GM18517 (cell line): ENCODE data around the gene PIP4P1.
A peak's percentile ranks its signal among the peaks of the same experiment; 100 is the strongest.
"Not testable (repeated sequence)": the region's sequence is repeated elsewhere in the genome, so short reads cannot be mapped to it uniquely, and the experiment has no call there.

Experiments
- ATAC-seq: cut with Tn5 transposase; IDR thresholded peaks from one replicate; pipeline ENCODE4 v1.9.1; 2021; ENCODE audit warnings: mild to moderate bottlenecking, moderate library complexity; ENCODE audit not compliant: unreplicated experiment

The PIP4P1 gene

DNA sequence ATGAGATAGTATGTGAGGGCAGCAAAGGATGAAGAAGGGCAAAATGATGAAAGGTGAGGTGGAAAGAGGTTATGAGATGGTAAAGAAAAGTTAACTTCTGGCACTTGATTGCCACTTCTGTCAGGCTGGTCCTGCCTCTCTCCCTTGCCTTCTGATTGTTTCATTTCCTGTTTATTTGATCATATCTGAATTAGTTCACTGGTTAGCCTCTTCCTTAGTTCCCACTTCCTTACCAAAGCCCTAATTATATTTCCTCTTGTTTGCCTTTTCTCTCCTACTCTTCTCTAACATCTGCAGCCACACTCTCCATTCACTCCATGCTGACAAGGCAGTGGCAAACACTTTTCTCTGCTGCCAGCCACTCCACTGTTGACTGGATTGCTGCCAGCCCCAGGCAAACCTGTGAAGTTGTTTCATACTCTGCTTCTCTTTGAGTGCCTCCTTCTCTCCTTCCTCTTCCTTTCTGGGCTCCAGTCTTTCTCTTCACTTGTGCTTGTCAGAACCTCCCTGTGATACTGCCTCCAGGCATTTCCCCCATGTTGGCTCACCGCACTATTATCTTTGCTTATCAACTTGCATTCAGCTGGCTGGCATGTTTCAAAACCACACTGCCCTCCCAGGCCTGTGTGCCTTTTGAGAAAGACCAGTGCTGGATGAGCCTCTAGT lies 16.1 kb upstream of the PIP4P1 start:
- no peak for ATAC-seq

DNA sequence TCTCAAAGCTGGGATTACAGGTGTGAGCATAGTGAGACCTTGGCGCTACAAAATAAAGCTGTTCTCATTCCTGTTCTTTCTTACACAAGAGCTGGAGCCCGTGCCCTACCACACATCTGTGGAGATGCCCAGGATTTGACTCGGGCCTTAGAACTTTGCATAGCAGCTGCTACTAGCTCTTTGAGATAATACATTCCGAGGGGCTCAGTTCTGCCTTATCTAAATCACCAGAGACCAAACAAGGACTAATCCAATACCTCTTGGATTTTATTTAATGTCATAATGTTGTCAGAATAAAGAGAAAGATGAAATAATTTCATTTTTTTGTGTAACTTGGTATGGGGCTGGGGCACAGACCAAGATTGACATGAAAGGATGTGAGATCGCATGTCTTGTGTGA lies 15.5 kb upstream of the PIP4P1 start:
- no peak for ATAC-seq

DNA sequence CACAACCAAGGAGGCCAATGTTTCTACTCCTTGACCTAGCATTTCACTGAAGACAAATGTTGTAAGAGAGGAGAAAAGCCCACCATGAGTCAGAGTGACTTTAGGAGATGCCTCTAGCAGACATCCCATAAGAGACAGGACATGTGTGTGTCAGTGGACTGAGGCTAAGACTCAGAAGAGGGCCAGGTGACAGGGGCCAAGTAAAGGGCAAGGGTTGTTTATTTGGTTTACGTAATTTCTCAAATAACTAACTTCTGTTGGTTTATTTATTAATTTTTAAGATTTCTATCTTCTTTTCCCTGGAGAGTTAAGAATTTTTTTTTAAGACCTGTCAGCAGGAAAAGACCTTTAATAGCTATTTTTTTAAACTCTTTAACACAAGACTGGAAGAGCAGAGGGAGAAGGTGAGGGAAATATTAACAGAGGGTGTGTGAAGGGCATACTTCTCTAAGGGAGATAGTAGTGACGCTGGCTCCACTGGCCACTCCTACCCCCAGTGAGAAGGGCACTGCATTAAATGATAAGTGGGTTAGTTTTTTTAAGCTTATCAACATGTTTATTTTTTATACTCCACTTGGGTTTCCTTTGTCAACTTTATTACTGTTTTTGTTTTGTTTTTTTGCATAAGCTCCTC lies 11.4 kb upstream of the PIP4P1 start:
- ATAC-seq: no peak

GRCh38 chr14:20470603-20470901 lies 9.3 kb upstream of the PIP4P1 start:
- no peak for ATAC-seq

GRCh38 chr14:20469890-20470602 lies 8.8 kb upstream of the PIP4P1 start:
- peak; percentile 40 for ATAC-seq

DNA sequence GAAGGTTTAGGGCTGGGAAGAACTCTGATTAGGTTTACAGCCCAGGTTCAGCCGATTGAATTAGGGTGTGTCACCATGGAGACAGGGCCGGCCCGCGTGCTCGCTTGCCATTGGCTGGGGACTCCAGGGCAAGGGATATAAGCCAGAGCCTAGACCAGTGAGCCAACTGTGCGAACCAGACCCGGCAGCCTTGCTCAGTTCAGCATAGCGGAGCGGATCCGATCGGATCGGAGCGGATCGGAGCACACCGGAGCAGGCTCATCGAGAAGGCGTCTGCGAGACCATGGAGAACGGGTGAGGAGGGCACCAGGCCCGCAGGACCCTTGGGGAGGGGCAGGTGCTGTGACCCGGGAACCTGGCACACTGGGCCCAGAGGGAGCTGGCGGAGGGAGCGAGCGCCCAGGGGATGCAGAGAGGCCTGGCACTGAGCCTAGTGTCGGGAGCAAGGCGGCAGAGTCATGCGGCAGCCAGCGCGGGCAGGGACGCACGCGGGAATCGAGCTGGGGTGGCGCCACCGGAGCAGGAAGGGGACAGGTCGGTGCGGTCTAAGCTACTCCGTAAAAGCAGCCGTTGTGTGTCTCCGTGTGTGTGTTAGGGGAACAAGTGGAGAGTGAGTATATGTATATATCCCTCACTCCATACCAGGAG lies 8.1 kb upstream of the PIP4P1 start, which contains the start of gene PNP:
TSS of gene PNP (plus strand) at position 165 of the 648 bp plus-strand sequence. CDS start at position 284, 119 bp downstream.
- peak; percentile 93 for ATAC-seq

DNA sequence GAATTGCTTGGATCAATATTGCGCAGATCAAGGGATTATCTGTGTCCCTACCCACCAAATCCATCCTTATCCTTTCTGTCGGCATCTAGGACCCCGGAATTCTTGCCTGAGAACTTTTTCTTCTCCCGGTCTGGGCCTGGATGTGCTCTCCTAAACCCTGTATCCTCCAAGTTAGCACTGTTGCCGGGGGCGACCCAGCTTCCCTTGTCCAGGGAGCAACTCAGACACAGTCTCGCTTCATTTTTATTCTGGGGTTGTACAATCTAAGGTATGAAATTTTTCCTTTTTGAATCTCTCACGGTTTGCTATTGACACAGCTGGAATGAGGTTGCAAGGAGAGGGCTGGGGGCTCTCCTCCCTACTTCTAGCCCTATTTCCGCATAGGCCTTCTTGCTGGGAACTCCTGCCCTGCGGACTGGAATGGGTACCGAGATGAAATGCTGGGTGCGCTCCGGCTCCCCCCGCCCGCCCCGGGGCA lies 7.6 kb upstream of the PIP4P1 start:
- ATAC-seq: no peak

- ATAC-seq: no peak
Observed at GRCh38 chr14:20460458-20461224, 593 bp downstream of the PIP4P1 start.

- ATAC-seq: no peak
Observed at GRCh38 chr14:20458031-20458789, 3.0 kb downstream of the PIP4P1 start.

DNA sequence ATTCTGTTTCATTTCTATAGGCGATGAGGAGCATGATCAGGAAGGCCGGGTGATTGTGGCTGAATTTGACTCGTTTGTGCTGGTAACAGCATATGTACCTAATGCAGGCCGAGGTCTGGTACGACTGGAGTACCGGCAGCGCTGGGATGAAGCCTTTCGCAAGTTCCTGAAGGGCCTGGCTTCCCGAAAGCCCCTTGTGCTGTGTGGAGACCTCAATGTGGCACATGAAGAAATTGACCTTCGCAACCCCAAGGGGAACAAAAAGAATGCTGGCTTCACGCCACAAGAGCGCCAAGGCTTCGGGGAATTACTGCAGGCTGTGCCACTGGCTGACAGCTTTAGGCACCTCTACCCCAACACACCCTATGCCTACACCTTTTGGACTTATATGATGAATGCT lies 4.3 kb downstream of the PIP4P1 start:
- no peak for ATAC-seq

DNA sequence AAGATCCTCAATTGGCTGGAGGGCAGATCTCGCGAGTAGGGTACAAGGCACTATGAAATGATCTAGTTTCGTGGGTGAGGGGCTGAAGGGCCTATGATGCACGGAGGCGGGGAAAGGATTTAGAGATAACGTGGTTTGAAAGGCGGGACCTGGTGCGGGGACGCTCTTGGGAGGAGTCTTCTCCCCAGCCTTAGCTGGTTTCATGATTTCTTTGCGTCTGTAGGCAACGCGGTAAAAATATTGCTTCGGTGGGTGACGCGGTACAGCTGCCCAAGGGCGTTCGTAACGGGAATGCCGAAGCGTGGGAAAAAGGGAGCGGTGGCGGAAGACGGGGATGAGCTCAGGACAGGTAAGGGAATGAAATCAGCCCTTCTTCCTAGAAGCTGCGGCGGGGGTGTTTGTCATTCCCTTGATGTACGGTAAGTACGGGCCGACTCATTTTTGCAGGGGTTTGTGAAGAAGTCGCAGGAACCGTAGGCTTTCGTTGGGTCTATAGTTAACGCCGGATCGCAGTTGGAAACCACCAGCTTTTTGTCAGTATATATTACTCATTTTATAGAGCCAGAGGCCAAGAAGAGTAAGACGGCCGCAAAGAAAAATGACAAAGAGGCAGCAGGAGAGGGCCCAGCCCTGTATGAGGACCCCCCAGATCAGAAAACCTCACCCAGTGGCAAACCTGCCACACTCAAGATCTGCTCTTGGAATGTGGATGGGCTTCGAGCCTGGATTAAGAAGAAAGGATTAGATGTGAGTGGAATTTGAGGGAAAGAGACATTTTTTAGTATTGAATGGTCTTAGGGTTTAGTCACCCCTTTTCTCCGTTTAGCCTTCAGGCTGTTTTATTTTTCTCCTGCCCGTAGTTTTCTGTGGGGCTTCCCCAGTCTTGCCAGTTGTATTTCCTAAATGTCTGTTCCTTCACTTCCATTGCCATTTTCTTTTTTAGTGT lies 5.6 kb downstream of the PIP4P1 start:
- peak; percentile 49 for ATAC-seq

DNA sequence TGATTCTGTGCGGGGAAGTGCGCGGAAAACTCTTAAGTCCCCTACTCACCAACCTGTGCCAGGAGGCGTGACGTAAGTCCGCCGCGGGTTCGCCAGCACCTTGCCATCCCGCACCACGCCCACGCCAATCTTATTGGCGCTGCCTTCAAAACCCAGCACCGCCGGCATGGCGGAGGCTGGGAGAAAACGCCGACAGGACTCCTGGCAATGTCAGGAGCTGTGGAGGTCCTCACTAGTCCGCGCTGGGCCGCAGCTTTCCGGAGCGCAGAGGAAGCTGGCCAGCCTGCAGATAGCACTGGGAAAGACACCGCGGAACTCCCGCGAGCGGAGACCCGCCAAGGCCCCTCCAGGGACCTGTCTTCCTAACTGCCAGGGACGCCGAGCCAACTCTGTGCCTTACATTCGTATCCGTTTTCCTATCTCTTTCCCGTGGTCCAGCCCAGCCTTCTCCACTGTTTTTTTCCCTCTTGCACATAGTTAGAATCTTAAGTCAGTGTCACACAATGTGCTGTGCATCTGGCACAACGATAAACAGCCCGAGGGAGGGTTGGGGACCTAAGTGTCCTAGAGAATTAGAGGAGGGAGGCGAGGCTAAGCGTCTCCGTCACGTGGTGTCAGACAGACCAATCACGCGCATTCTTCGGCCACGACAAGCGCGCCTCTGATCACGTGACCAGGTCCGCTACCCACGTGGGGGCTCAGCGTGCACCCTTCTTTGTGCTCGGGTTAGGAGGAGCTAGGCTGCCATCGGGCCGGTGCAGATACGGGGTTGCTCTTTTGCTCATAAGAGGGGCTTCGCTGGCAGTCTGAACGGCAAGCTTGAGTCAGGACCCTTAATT lies 6.5 kb downstream of the PIP4P1 start, which contains the start of the genes APEX1 and OSGEP:
TSS of gene APEX1 (plus strand) at position 711 of the 839 bp plus-strand sequence. CDS start 420 bp downstream, outside the sequence.
TSS of gene OSGEP (minus strand) at position 297 of the 839 bp plus-strand sequence. CDS start at position 168, 129 bp downstream.
- ATAC-seq: peak; percentile 81

- not testable (repeated sequence) for ATAC-seq
Observed at GRCh38 chr14:20452831-20453230, 8.4 kb downstream of the PIP4P1 start.

DNA sequence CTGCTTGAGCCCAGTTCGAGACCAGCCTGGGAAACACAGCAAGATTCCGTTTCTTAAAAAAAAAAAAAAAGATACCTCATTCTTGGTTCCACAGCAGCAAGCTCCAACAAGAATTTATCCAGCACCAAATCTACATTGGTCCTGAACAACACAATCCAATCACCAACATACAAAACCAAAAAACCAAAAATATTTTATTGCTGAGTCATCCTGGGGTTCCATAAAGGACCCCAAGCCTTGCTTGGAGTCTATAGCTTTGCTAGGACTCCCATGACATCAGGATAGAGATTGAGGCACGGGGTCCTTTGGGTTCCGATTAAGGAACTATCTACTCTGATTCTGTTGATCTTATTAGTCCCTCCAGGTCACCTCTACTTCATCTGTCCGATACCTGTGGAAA lies 14.3 kb downstream of the PIP4P1 start:
- no peak for ATAC-seq

GRCh38 chr14:20443650-20444049 lies 17.6 kb downstream of the PIP4P1 start:
- ATAC-seq: not testable (repeated sequence)

GRCh38 chr14:20441461-20441860 lies 19.8 kb downstream of the PIP4P1 start:
- ATAC-seq: no peak

DNA sequence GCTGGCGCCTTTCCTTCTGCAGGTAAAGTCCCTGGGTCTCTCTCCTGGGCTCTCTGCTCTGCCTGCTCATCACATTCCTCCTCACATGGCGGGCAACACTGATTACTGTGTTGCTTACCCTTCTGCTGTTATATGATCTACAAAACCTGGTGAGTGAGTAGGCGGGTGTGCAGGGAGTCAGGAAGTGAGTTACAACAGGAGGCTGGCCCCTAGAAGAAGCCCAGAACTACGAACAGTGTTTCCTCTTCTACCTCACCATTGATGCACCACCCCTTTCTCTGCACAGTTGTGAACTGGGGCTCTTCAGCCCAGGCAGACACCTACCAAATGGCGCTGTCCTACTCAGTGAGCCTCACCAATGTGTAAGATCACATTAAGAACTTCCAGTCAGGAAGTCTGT lies 20.4 kb downstream of the PIP4P1 start:
- ATAC-seq: no peak

GRCh38 chr14:20440465-20440864 lies 20.8 kb downstream of the PIP4P1 start:
- ATAC-seq: no peak
